SJSA1 (cell line): ENCODE data around the gene CDKAL1. TPM values are rescaled to one million over a fixed set of nuclear protein-coding genes. Genes with fewer than 3 reads are reported as not detected.

Experiments
- DNase-seq, 2 experiments: peaks; one replicate each; pipeline ENCODE4 v3.0.0-alpha.2; 2015 to 2020; ENCODE audit warnings: low spot score in 2 of 2, low read depth in 1 of 2
- H3K27ac ChIP-seq: fragments of 250-450 bp; sonication (Bioruptor Pico); 2 replicates; pipeline ENCODE4 v1.5.1; 2020; ENCODE audit warnings: mild to moderate bottlenecking, moderate library complexity
- H3K27me3 ChIP-seq: fragments of 250-450 bp; sonication (Bioruptor Pico); replicated peaks from 2 replicates; pipeline ENCODE4 v1.5.1; 2020; ENCODE audit warnings: mild to moderate bottlenecking, moderate library complexity
- H3K36me3 ChIP-seq: fragments of 250-450 bp; sonication (Bioruptor Pico); 2 replicates; pipeline ENCODE4 v1.5.1; 2020; ENCODE audit warnings: mild to moderate bottlenecking
- H3K4me1 ChIP-seq: fragments of 250-450 bp; sonication (Bioruptor Pico); replicated peaks from 2 replicates; pipeline ENCODE4 v1.6.1; 2021; ENCODE audit warnings: mild to moderate bottlenecking
- H3K4me3 ChIP-seq: fragments of 250-450 bp; sonication (Bioruptor Pico); 2 replicates; pipeline ENCODE4 v1.5.1; 2020; ENCODE audit warnings: mild to moderate bottlenecking
- H3K9me3 ChIP-seq: fragments of 250-450 bp; sonication (Bioruptor Pico); replicated peaks from 2 replicates; pipeline ENCODE4 v1.5.1; 2020; ENCODE audit warnings: mild to moderate bottlenecking
- total RNA-seq: library from RNA; depleted of rRNA; stranded (reverse); fragments of >200 nt; shearing (Covaris generic); gene quantifications from 2 replicates; pipeline ENCODE4 v1.2.3, GENCODE V29; 2014

CDKAL1 gene
- total RNA-seq, 1 experiment from 2014 or later, result 25.7 TPM

GRCh38 chr6:21161707-21162106, 627.5 kb downstream of the CDKAL1 start:
- Histone ChIP-seq H3K36me3 (no peaks in the 10 kb centered on the region), H3K4me1 (peaks cover 7% of the 10 kb centered on the region), H3K27me3 (no peaks in the 10 kb centered on the region), H3K27ac (no peak overlapping the region), H3K4me3 (no peak overlapping the region), H3K9me3 (no peaks in the 10 kb centered on the region)
- no peak for DNase-seq

- DNase-seq, result peak in 1 of 2 experiments; percentile 10
- Histone ChIP-seq H3K27me3 (no peaks in the 10 kb centered on the region), H3K9me3 (no peaks in the 10 kb centered on the region), H3K4me3 (no peak overlapping the region), H3K27ac (no peak overlapping the region), H3K4me1 (peaks cover 7% of the 10 kb centered on the region), H3K36me3 (no peaks in the 10 kb centered on the region)
Observed at GRCh38 chr6:21163110-21163837, 629.0 kb downstream of the CDKAL1 start.

GRCh38 chr6:21163838-21164180, 629.6 kb downstream of the CDKAL1 start:
- Histone ChIP-seq H3K9me3 (no peaks in the 10 kb centered on the region), H3K36me3 (no peaks in the 10 kb centered on the region), H3K27ac (no peak overlapping the region), H3K27me3 (no peaks in the 10 kb centered on the region), H3K4me3 (no peak overlapping the region), H3K4me1 (peaks cover 7% of the 10 kb centered on the region)
- no peak for DNase-seq

GRCh38 chr6:21164768-21165326, 630.6 kb downstream of the CDKAL1 start:
- Histone ChIP-seq H3K27ac (no peak overlapping the region), H3K27me3 (no peaks in the 10 kb centered on the region), H3K4me1 (peaks cover 7% of the 10 kb centered on the region), H3K4me3 (no peak overlapping the region), H3K36me3 (no peaks in the 10 kb centered on the region), H3K9me3 (no peaks in the 10 kb centered on the region)
- DNase-seq, result no peak

GRCh38 chr6:21166754-21167153, 632.5 kb downstream of the CDKAL1 start:
- H3K27me3 ChIP-seq, result no peaks in the 10 kb centered on the region
- H3K4me1 ChIP-seq, result peaks cover 7% of the 10 kb centered on the region
- no peak overlapping the region for H3K4me3 ChIP-seq
- H3K27ac ChIP-seq, result no peak overlapping the region
- H3K9me3 ChIP-seq, result no peaks in the 10 kb centered on the region
- H3K36me3 ChIP-seq, result no peaks in the 10 kb centered on the region
- no peak for DNase-seq

- no peak for DNase-seq
- Histone ChIP-seq H3K27me3 (no peaks in the 10 kb centered on the region), H3K9me3 (no peaks in the 10 kb centered on the region), H3K27ac (no peak overlapping the region), H3K36me3 (no peaks in the 10 kb centered on the region), H3K4me1 (peaks cover 7% of the 10 kb centered on the region), H3K4me3 (no peak overlapping the region)
Observed at GRCh38 chr6:21167790-21168189, 633.5 kb downstream of the CDKAL1 start.

GRCh38 chr6:21171801-21172200, 637.5 kb downstream of the CDKAL1 start:
- Histone ChIP-seq H3K27me3 (no peaks in the 10 kb centered on the region), H3K4me3 (no peak overlapping the region), H3K9me3 (no peaks in the 10 kb centered on the region), H3K27ac (no peak overlapping the region), H3K36me3 (no peaks in the 10 kb centered on the region), H3K4me1 (no peaks in the 10 kb centered on the region)
- DNase-seq, result no peak

GRCh38 chr6:21173031-21173430, 638.8 kb downstream of the CDKAL1 start:
- no peaks in the 10 kb centered on the region for H3K4me1 ChIP-seq

GRCh38 chr6:21173678-21174077, 639.4 kb downstream of the CDKAL1 start:
- no peak overlapping the region for H3K4me3 ChIP-seq

More at GRCh38 chr6:21173031-21173430, 638.8 kb downstream of the CDKAL1 start:
- H3K9me3 ChIP-seq, result no peaks in the 10 kb centered on the region
- no peaks in the 10 kb centered on the region for H3K27me3 ChIP-seq
- H3K36me3 ChIP-seq, result no peaks in the 10 kb centered on the region
- no peak for DNase-seq
- no peak overlapping the region for H3K4me3 ChIP-seq
- H3K27ac ChIP-seq, result no peak overlapping the region

GRCh38 chr6:21176197-21176596, 641.9 kb downstream of the CDKAL1 start:
- H3K9me3 ChIP-seq, result no peaks in the 10 kb centered on the region
- H3K27me3 ChIP-seq, result no peaks in the 10 kb centered on the region
- no peaks in the 10 kb centered on the region for H3K4me1 ChIP-seq
- H3K4me3 ChIP-seq, result no peak overlapping the region
- H3K36me3 ChIP-seq, result no peaks in the 10 kb centered on the region
- H3K27ac ChIP-seq, result no peak overlapping the region
- no peak for DNase-seq

More at GRCh38 chr6:21173678-21174077, 639.4 kb downstream of the CDKAL1 start:
- Histone ChIP-seq H3K27me3 (no peaks in the 10 kb centered on the region), H3K36me3 (no peaks in the 10 kb centered on the region), H3K4me1 (no peaks in the 10 kb centered on the region), H3K27ac (no peak overlapping the region), H3K9me3 (no peaks in the 10 kb centered on the region)
- no peak for DNase-seq

GRCh38 chr6:21180155-21180554, 645.9 kb downstream of the CDKAL1 start:
- Histone ChIP-seq H3K9me3 (no peaks in the 10 kb centered on the region), H3K27ac (no peak overlapping the region)
- no peak for DNase-seq

GRCh38 chr6:21180800-21181337, 646.6 kb downstream of the CDKAL1 start:
- DNase-seq, result no peak

More at GRCh38 chr6:21180155-21180554, 645.9 kb downstream of the CDKAL1 start:
- Histone ChIP-seq H3K4me1 (no peaks in the 10 kb centered on the region), H3K36me3 (no peaks in the 10 kb centered on the region), H3K27me3 (no peaks in the 10 kb centered on the region), H3K4me3 (no peak overlapping the region)

GRCh38 chr6:21181866-21182265, 647.6 kb downstream of the CDKAL1 start:
- Histone ChIP-seq H3K4me1 (no peaks in the 10 kb centered on the region), H3K27me3 (no peaks in the 10 kb centered on the region), H3K27ac (no peak overlapping the region), H3K4me3 (no peak overlapping the region), H3K9me3 (no peaks in the 10 kb centered on the region), H3K36me3 (no peaks in the 10 kb centered on the region)
- DNase-seq, result no peak

More at GRCh38 chr6:21180800-21181337, 646.6 kb downstream of the CDKAL1 start:
- no peaks in the 10 kb centered on the region for H3K27me3 ChIP-seq
- no peak overlapping the region for H3K4me3 ChIP-seq
- H3K27ac ChIP-seq, result no peak overlapping the region
- no peaks in the 10 kb centered on the region for H3K9me3 ChIP-seq
- no peaks in the 10 kb centered on the region for H3K36me3 ChIP-seq
- no peaks in the 10 kb centered on the region for H3K4me1 ChIP-seq

- Histone ChIP-seq H3K9me3 (no peaks in the 10 kb centered on the region), H3K27me3 (no peaks in the 10 kb centered on the region), H3K4me1 (no peaks in the 10 kb centered on the region), H3K27ac (no peak overlapping the region), H3K36me3 (no peaks in the 10 kb centered on the region), H3K4me3 (no peak overlapping the region)
- DNase-seq, result no peak
Observed at GRCh38 chr6:21182589-21182988, 648.3 kb downstream of the CDKAL1 start.
